Cortex of kidney (tissue), 1 donor: ENCODE measurements around the gene OAT.

Source experiments
- DNase-seq: peaks from one replicate; lab custom pipeline; 2025; lab: John Stamatoyannopoulos, UW

OAT gene

DNA sequence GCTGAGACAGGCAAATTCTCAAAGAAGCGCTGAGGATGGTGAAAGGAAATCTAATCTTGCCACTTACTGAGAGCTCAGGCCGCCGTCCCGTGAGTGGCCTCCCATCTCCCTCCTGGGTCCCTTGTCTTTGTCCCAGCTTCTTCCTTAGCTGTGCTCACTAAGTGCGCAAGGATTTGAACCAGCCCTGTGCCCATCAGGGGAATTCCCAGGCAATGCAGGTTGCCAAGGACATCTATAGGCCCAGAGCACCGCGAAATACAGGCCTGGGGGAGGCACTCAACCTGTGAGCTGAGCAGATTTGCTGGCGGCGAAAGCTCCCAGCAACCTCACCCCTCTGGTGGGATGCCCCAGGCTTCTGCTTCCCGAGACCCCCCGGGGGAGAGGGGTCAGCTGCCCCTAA lies 64.8 kb downstream of the OAT start:
- DNase-seq: no peak

DNA sequence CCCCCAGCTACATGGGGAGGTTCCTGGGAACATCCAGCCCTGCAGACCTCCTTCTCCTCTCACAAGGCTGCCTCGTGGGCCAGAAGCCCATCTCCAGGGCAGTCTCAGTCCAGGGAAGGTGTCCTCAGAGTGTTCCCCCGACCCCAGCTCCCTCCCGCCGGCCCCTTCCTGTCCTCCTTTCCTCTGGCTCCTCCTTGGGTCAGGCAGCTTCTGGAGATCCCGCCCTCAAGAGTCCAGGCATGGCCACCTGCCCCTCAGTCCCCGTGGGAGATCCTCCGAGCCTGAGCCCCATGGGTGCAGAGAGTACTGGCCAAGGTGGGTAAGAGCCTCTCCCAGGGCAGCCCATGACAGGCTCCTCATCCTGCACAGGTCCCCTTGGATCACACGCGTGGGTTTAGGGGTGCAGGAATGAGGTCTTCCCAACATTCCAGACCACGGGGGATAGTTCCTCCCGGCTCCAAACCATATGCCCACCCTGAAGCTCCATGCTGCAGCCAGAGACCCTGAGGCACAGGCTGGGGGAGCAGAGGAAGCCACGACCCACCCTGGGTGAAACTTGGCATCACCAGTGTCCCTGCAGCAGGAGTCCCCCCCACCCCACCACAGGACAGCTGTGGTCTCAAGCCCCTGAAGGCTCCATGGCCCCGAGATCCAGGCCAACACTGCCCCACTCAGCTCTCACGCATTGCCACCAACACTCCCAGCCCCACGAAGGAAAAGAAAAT lies 65.5 kb downstream of the OAT start:
- no peak for DNase-seq

DNA sequence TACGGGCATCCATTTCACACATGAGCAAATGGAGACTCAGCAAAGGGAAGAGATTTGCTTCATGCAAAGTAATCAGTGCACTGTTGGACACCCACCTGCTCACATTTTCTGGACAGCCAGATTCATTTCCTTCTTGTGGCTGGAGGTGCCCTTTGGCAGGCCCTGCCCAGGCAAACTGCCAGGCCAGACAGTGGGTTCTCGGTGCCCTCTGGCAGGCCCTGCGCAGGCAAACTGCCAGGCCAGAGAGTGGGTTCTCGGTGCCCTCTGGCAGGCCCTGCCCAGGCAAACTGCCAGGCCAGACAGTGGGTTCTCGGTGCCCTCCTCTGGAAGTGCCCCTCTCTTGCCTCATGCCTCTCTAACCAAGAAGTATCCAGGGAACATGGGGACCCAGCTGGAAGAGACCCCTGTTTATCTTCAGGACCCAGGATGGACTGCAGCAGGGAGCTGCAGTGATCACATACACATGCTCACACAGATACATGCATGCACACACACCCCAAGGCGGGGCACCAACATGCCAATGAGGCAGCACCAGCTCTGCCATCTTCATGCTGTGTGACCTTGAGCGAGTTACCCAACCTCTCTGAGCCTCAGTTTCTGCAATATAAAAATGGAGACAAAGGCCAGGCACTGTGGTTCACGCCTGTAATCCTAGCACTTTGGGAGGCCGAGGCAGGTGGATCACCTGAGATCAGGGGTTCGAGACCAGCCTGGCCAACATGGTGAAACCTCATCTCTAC lies 67.1 kb downstream of the OAT start:
- no peak for DNase-seq

DNA sequence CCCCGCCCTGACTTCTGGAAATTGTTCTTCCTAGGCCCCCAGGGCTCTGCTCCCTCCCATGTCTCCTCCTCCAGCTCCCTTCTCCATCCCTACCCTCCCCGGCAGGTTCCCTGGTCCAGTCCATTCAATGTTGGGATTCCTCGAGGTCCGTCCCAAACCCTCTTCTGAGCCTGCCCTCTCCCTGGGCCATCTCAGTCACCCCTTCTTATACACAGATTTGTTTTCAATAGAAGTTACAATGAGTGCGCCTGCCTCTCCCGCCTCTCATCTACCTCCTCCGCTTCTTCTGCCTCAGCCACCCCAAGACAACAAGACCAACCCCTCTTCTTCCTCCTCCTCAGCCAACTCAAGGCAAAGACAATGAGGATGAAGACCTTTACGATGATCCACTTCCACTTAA lies 67.9 kb downstream of the OAT start:
- no peak for DNase-seq

DNA sequence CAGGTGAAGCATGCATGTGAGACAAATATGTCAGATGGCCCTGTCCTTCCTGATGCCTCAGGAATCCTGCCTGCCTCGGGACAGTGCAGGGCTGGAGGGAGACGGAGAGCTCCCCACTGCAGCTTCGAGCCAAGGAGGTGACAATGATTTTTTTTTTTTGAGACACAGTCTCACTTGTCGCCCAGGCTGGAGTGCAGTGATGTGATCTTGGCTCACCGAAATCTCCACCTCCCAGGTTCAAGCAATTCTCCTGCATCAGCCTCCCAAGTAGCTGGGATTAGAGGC lies 68.8 kb downstream of the OAT start:
- no peak for DNase-seq

DNA sequence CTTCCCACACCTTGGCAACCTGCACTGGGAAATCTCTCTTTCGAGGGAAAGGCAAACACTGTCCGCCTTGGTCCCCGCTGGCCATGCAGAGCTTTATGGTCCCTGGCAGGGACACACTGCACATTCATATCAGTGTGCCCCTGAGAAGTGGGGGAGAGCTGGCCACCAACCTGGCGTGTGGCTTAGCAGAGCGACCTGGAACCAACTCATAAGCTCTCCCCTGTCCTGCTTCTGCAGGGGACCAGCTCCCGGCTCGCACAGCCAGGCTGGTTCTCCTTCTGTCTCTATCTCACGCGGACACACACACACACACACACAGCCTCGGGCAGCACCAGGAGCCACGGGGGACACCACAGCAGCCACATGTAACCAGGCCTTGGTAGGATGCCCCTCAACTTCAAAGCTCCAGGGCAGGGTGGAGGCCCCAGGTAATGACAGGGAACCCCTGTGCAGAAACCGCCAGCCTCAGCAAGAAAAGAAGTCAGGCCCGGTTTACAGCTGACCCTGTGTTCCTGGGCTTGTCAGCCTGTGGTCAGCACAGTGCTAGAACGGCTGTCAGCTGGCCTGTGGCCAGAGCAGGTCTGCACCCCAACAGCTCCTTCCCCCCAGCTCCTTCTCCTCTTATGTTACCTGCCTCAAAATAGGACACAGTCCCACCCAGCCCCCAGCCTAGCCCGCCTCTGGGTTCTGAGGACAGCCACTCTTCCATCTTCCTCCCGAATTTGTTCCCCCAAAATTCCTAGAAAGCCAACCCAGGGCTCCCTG lies 69.3 kb downstream of the OAT start:
- DNase-seq: no peak

DNA sequence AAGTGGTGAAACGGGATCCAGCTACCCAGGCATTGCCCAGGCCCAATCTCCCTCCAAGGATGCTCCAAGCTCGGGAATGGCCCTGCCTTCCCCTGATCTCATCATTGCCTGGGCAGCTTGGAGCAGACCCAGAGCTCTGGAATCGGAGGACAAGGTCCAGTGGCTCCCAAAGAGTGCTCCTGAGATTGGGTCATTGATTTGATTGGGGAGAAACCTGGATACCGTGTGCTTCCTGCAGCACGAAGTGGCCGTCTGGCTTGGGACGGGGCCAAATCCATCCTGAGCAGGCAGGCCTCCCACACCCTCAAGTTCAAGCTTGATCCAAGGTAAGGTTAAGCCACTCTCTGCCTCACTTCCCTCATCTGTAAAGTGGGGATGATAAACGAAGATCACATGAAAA lies 69.9 kb downstream of the OAT start:
- no peak for DNase-seq

DNA sequence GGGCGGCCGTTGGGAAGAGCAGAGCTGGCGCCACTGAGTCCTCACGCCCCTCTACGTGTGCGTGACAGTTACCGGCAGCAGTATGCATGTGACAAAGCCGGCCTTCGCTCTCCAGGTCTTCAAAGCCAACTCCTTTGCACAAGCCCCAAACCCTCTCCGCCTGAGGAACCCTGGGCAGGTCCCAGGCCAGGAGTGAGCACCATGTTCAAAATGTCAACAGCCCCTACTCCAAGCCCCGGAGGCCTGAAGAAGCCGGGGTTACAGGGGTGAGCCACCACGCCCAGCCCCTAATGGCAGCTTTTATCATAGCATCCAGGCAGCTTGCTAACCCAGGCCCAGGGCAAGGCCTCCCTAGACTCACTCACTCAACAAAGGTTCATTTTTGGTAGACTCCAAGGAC lies 70.8 kb downstream of the OAT start:
- no peak for DNase-seq
